GM12801 (cell line): ENCODE data around the gene PLA2G12A.

Experiments
- CTCF ChIP-seq: IDR thresholded peaks from one replicate; pipeline ENCODE4 v1.5.1; 2011; ENCODE audit warnings: control low read depth; ENCODE audit not compliant: insufficient read length; ENCODE audit errors: extremely low read depth

Gene PLA2G12A

GRCh38 chr4:109673303-109673702, 56.6 kb downstream of the PLA2G12A start:
- TF ChIP-seq CTCF = no peak

GRCh38 chr4:109672169-109672930, 57.5 kb downstream of the PLA2G12A start:
- no peak for TF ChIP-seq CTCF

GRCh38 chr4:109671350-109671749, 58.5 kb downstream of the PLA2G12A start:
- no peak for TF ChIP-seq CTCF

- no peak for TF ChIP-seq CTCF
Measured at GRCh38 chr4:109665783-109666485, 63.9 kb downstream of the PLA2G12A start.

GRCh38 chr4:109662771-109663170, 67.1 kb downstream of the PLA2G12A start:
- TF ChIP-seq CTCF = no peak

- no peak for TF ChIP-seq CTCF
Measured at GRCh38 chr4:109662116-109662515, 67.8 kb downstream of the PLA2G12A start.
